CD14-positive monocyte (primary cell): ENCODE results near the gene CBX4. TPM values are rescaled to one million over a fixed set of nuclear protein-coding genes. Genes with fewer than 3 reads are reported as not detected.

ENCODE experiments used
- DNase-seq, 3 donors: peaks; one replicate each; pipeline ENCODE4 v3.0.0-alpha.2; 2011 to 2022
- H2AFZ ChIP-seq: 2 replicates; pipeline ENCODE4 v1.6.0; 2012; ENCODE audit warnings: mild to moderate bottlenecking, low read depth, low read length, inconsistent platforms; ENCODE audit not compliant: insufficient read depth, poor library complexity, severe bottlenecking
- H3K27ac ChIP-seq, 2 donors: 1 replicate in 1 of 2; 2 replicates in 1 of 2; pipeline ENCODE4 v1.5.1; 2012 to 2013; ENCODE audit warnings: low read length in 2 of 2, control low read depth in 1 of 2, inconsistent platforms in 1 of 2, low read depth in 1 of 2, mild to moderate bottlenecking in 1 of 2
- H3K27me3 ChIP-seq, 2 donors: one replicate each; pipeline versions ENCODE4 v1.6.0 to v1.6.1; 2011 to 2013; ENCODE audit warnings: low read length in 2 of 2; ENCODE audit not compliant: control insufficient read depth in 2 of 2, insufficient read depth in 2 of 2
- H3K36me3 ChIP-seq, 2 donors: replicated peaks in 1 of 2; 1 replicate in 1 of 2; 2 replicates in 1 of 2; pipeline versions ENCODE4 v1.5.1 to v1.6.1; 2012 to 2013; ENCODE audit warnings: low read length in 2 of 2, control low read depth in 1 of 2, inconsistent platforms in 1 of 2, mild to moderate bottlenecking in 1 of 2; ENCODE audit not compliant: insufficient read depth in 2 of 2, control insufficient read depth in 1 of 2
- H3K4me1 ChIP-seq, 2 donors: 1 replicate in 1 of 2; 2 replicates in 1 of 2; pipeline versions ENCODE4 v1.5.1 to v1.6.1; 2012 to 2013; ENCODE audit warnings: low read length in 2 of 2, control low read depth in 1 of 2, inconsistent platforms in 1 of 2, mild to moderate bottlenecking in 1 of 2, moderate library complexity in 1 of 2; ENCODE audit not compliant: insufficient read depth in 2 of 2, control insufficient read depth in 1 of 2
- H3K4me2 ChIP-seq: replicated peaks from 2 replicates; pipeline ENCODE3; 2012; ENCODE audit warnings: low read length, moderate library complexity, mild to moderate bottlenecking; ENCODE audit not compliant: poor library complexity, severe bottlenecking; ENCODE audit errors: extremely low read depth
- H3K4me3 ChIP-seq, 3 experiments: fragments of 200-600 bp in 1 of 3; sonication (generic) in 1 of 3; replicated peaks in 1 of 3; 1 replicate in 2 of 3; 2 replicates in 1 of 3; pipeline ENCODE4 v1.5.1; 2011 to 2013; ENCODE audit warnings: low read length in 3 of 3, mild to moderate bottlenecking in 3 of 3, control low read depth in 2 of 3, low read depth in 2 of 3, inconsistent platforms in 1 of 3, moderate library complexity in 1 of 3
- H3K79me2 ChIP-seq: 2 replicates; pipeline ENCODE4 v1.6.0; 2012; ENCODE audit warnings: mild to moderate bottlenecking, control low read depth, inconsistent platforms, low read length, moderate library complexity; ENCODE audit not compliant: insufficient read depth
- H3K9ac ChIP-seq: 2 replicates; pipeline ENCODE4 v1.6.0; 2017; ENCODE audit warnings: low read length, mild to moderate bottlenecking; ENCODE audit not compliant: insufficient read depth, poor library complexity, severe bottlenecking
- H3K9me3 ChIP-seq, 2 donors: replicated peaks in 1 of 2; 1 replicate in 1 of 2; 2 replicates in 1 of 2; pipeline versions ENCODE4 v1.5.1 to v1.6.1; 2012 to 2013; ENCODE audit warnings: low read length in 2 of 2, control low read depth in 1 of 2; ENCODE audit not compliant: control insufficient read depth in 1 of 2, insufficient read depth in 1 of 2
- H4K20me1 ChIP-seq: 2 replicates; pipeline ENCODE4 v1.6.0; 2012; ENCODE audit warnings: mild to moderate bottlenecking, low read length, control low read depth, moderate library complexity; ENCODE audit not compliant: insufficient read depth
- H3K27ac Mint-ChIP-seq, 7 donors: one replicate each; pipeline ENCODE4 v1.8.0; 2020; ENCODE audit warnings: mild to moderate bottlenecking in 7 of 7, mixed read lengths in 7 of 7, moderate library complexity in 6 of 7, inconsistent platforms in 2 of 7
- H3K27me3 Mint-ChIP-seq, 3 donors: one replicate each; pipeline ENCODE4 v1.8.0; 2021 to 2022; ENCODE audit warnings: low read depth in 3 of 3, mild to moderate bottlenecking in 3 of 3, mixed read lengths in 3 of 3, moderate library complexity in 3 of 3, inconsistent platforms in 1 of 3
- H3K36me3 Mint-ChIP-seq, 2 donors: one replicate each; pipeline ENCODE4 v1.8.0; 2020; ENCODE audit warnings: mixed read lengths in 2 of 2, inconsistent platforms in 1 of 2, mild to moderate bottlenecking in 1 of 2
- H3K4me1 Mint-ChIP-seq: one replicate; pipeline ENCODE4 v1.8.0; 2020; ENCODE audit warnings: mild to moderate bottlenecking, mixed read lengths
- H3K4me3 Mint-ChIP-seq, 2 donors: one replicate each; pipeline ENCODE4 v1.8.0; 2020; ENCODE audit warnings: mild to moderate bottlenecking in 2 of 2, mixed read lengths in 2 of 2, moderate library complexity in 1 of 2
- H3K9me3 Mint-ChIP-seq, 7 donors: one replicate each; pipeline ENCODE4 v1.8.0; 2020 to 2022; ENCODE audit warnings: mixed read lengths in 7 of 7, mild to moderate bottlenecking in 6 of 7, moderate library complexity in 6 of 7, inconsistent platforms in 2 of 7
- CTCF ChIP-seq: fragments of 200-600 bp; IDR thresholded peaks from one replicate; pipeline ENCODE4 v1.8.0; 2022; ENCODE audit warnings: antibody characterized with exemption, mild to moderate bottlenecking
- WGBS: methylation state at CpG from one replicate; pipeline ENCODE4 v1.1.5; 2013; ENCODE audit warnings: missing lambda C conversion rate; ENCODE audit not compliant: insufficient coverage; 5-methylcytosine and 5-hydroxymethylcytosine counted together
- intact Hi-C, 2 donors: fragments of 100-400 bp; cut with micrococcal nuclease; formaldehyde crosslinking; loops; one replicate each; pipeline versions ENCODE4 v1.15.0 to v1.15.1; 2023
- polyA plus RNA-seq, 3 donors: library from polyadenylated mRNA; depleted of rRNA in 1 of 3; unstranded in 2 of 3; stranded (reverse) in 1 of 3; fragments of 300-500 nt in 2 of 3; fragments of >200 nt in 1 of 3; fragmentation: Illumina TruSeq in 2 of 3; gene quantifications; 1 replicate in 2 of 3; 2 replicates in 1 of 3; pipeline ENCODE4 v1.2.3, GENCODE V29; 2012 to 2021

The CBX4 gene
- polyA plus RNA-seq, 3 donors, result 1.4 to 82.8 (median 3.6) TPM

DNA sequence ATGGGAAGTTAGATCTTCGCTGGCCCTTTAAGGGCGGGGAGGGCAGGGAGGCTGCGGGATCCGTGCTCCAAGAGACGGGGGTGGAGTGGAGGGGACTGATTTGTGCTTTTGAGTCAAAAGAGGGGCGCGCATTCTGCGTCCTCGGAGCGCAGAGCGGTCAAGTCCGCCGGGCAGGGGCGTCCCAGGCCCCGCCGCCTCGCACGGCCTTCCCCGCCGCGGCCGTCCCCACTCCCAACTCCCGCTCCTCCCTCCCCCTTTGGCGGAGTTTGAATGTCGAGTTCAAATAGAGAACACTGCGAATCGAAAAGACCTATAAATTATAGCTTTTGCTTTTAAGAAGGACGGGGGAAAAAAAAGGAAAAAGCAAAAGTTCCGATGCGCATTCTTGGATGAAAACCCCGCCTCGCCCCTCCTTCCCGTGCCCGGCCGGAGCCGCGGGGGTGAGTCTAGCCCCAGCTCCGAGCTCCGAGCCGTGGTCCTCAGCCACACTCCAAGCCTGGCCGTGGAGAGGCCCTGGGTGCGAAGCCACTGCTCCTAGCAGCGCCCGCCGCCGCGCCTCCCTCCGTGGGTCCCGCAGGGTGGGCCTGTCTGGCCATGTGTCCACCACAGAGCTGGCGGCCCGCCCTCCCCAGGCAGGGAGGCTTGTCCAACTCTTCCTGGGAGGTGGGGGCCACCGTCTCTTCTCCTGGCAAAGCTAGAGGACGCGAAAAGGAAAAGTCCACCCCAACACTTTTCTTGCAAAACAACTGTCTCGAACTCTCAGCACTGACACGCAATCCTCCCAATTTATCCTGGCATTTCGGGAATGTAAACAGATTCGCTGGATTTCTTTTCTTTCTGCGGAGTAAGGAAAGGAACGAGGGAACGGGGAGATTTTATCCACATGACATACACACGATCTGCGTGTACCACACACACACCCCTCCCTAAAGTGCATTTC, 46.0 kb downstream of the CBX4 start:
- intact Hi-C loops, result loop anchor here in 1 of 2 donors (5.0 kb wide), 2 partner anchors 124 to 199 kb away; no protein-coding TSS in a partner anchor
- Histone ChIP-seq H3K27me3 (peaks cover 55 to 70% of the 10 kb centered on the region in 2 donors), H3K4me3 (no peak overlapping the region), H3K27ac (no peak overlapping the region), H3K4me2 (no peak overlapping the region), H3K9ac (no peak overlapping the region), H4K20me1 (peaks cover 39% of the 10 kb centered on the region), H3K79me2 (peaks cover 3% of the 10 kb centered on the region), H2AFZ (no peak overlapping the region), H3K36me3 (peaks cover 9% of the 10 kb centered on the region in 2 donors), H3K4me1 (peaks cover 33 to 42% of the 10 kb centered on the region in 2 donors), H3K9me3 (peaks cover 11 to 16% of the 10 kb centered on the region in 2 donors)
- peaks cover 12 to 19% of the 10 kb centered on the region in 2 donors for H3K36me3 Mint-ChIP-seq
- peaks cover 27% of the 10 kb centered on the region for H3K4me1 Mint-ChIP-seq
- WGBS, result 79% methylated on average over 35 of the region's 63 CpGs
- H3K27ac Mint-ChIP-seq, result no peak overlapping the region
- no peak for DNase-seq
- peaks cover 53 to 73% (median 59%) of the 10 kb centered on the region in 3 donors for H3K27me3 Mint-ChIP-seq
- peaks cover 0 to 26% (median 6%) of the 10 kb centered on the region in 7 donors for H3K9me3 Mint-ChIP-seq
- TF ChIP-seq CTCF, result no peak
- H3K4me3 Mint-ChIP-seq, result peak overlapping the region in 1 of 2 donors; percentile 79

GRCh38 chr17:79792341-79792871, 46.8 kb downstream of the CBX4 start:
- peaks cover 0 to 26% (median 6%) of the 10 kb centered on the region in 7 donors for H3K9me3 Mint-ChIP-seq
- H3K4me3 Mint-ChIP-seq, result peak overlapping the region; percentile 41 to 74
- Histone ChIP-seq H3K79me2 (peaks cover 3% of the 10 kb centered on the region), H3K27ac (no peak overlapping the region), H3K27me3 (peaks cover 53 to 71% of the 10 kb centered on the region in 2 donors), H4K20me1 (peaks cover 39% of the 10 kb centered on the region), H3K4me2 (no peak overlapping the region), H3K9ac (no peak overlapping the region), H3K4me1 (peaks cover 27 to 36% of the 10 kb centered on the region in 2 donors), H3K9me3 (peaks cover 11 to 16% of the 10 kb centered on the region in 2 donors), H3K36me3 (peaks cover 9% of the 10 kb centered on the region in 2 donors), H3K4me3 (no peak overlapping the region), H2AFZ (no peak overlapping the region)
- H3K4me1 Mint-ChIP-seq, result peaks cover 27% of the 10 kb centered on the region
- WGBS, result 35% methylated on average over 8 of the region's 22 CpGs
- DNase-seq, result no peak
- intact Hi-C loops, result loop anchor here in 1 of 2 donors (5.0 kb wide), 2 partner anchors 125 to 200 kb away; no protein-coding TSS in a partner anchor
- peak overlapping the region in 1 of 7 donors; percentile 41 for H3K27ac Mint-ChIP-seq
- TF ChIP-seq CTCF, result no peak
- H3K36me3 Mint-ChIP-seq, result peaks cover 12 to 19% of the 10 kb centered on the region in 2 donors
- H3K27me3 Mint-ChIP-seq, result peaks cover 60 to 75% (median 61%) of the 10 kb centered on the region in 3 donors
